Spleen (tissue), 7 donors: ENCODE measurements around the gene ZNF782.

ENCODE experiments used
- CTCF ChIP-seq, 11 experiments: fragments of 200-600 bp in 7 of 11; fragments of 450-650 bp in 4 of 11; sonication (generic) in 4 of 11; IDR thresholded peaks in 8 of 11; conservative IDR thresholded peaks in 3 of 11; 1 replicate in 7 of 11; 2 replicates in 4 of 11; pipeline versions ENCODE4 v1.4.0 to v1.8.0; 2016 to 2021; ENCODE audit warnings: antibody characterized with exemption in 11 of 11, inconsistent platforms in 4 of 11, mild to moderate bottlenecking in 1 of 11
- POLR2A ChIP-seq, 3 donors: fragments of 450-650 bp; IDR thresholded peaks; one replicate each; pipeline ENCODE4 v1.5.1; 2017; ENCODE audit warnings: antibody characterized with exemption in 3 of 3, mild to moderate bottlenecking in 1 of 3
- donor health status: DM: no; HTN: no; CAD: no; lungs with moderate emphysema.
- donor health status: DM: no; HTN: no; CAD: no.
- donor health status: DM: no; HTN: no; CAD: no.

- no peak for TF ChIP-seq CTCF (IDR thresholded peaks at IDR 0.05 in 8 of 11, conservative IDR thresholded peaks at IDR 0.05 in 3 of 11)
- TF ChIP-seq POLR2A (IDR thresholded peaks at IDR 0.05) = no peak
Observed at GRCh38 chr9:96818533-96818932, 35.8 kb downstream of the ZNF782 start.
